GM12864 (cell line): ENCODE data around the gene ADCK1.

Source experiments
- DNase-seq: peaks from one replicate; pipeline ENCODE4 v3.0.0-alpha.2; 2011; ENCODE audit warnings: low read depth
- H3K4me3 ChIP-seq: 2 replicates; pipeline ENCODE4 v1.5.1; 2011; ENCODE audit warnings: mild to moderate bottlenecking, low read depth, low read length, control low read depth
- CTCF ChIP-seq: IDR thresholded peaks from 2 replicates; pipeline ENCODE4 v1.5.1; 2011; ENCODE audit warnings: low read depth, mild to moderate bottlenecking, moderate library complexity, low read length, control low read depth, inconsistent platforms; ENCODE audit errors: missing control alignments

ADCK1 gene

GRCh38 chr14:77856941-77857340 is 57.0 kb downstream of the ADCK1 start:
- H3K4me3 ChIP-seq, result no peak overlapping the region
- no peak for TF ChIP-seq CTCF
- no peak for DNase-seq

DNA sequence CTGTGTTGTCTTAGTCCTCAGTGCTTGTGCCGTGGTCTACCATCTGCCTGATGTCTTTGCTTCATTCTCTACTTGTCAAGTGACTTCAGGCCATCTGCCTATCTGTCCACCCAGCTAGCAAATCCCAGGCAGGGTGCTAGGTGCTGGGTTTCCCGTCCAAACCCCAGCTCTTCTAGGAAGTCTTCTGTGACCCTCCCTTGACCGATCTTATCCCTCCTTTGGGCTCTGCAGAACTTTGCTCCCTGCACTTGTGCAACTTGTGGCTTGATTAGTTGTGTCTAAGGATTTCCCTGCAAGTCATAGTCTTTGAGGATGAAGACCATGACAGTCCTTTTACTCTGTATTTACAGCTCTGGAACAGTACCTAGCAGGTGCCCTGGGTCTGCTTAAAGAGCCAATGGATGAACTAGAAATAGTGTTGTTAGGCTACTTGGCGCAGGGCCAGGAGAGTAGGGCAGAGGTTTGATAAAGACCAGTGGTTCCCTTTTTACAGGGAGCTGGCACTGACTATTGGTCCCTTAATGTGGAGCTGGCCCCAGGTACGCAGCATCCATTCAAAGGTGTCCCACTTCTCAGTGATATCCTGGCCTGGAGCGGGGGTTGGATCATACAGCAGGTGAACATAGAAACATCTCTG is 60.1 kb downstream of the ADCK1 start:
- no peak for DNase-seq
- TF ChIP-seq CTCF, result no peak
- no peak overlapping the region for H3K4me3 ChIP-seq

DNA sequence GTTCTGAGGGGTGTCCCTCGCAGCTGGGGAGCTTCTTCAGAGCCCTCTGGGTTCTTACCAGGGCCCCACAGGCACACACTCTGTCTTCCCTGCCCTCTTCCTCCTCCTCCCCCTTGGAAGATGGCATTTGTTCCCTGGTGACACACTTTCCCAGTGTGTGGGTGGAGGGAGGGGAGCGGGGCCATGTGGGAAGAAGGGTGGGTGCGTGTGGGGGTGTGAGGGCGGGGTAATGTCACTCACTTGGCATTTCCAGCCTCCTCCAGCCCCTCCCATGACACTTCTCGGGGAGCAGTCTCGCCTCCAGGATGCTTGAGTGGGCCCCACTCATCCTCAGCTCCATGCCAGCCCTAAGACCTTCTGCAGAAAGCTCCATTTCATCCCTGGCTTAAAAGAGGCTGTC is 61.3 kb downstream of the ADCK1 start:
- no peak overlapping the region for H3K4me3 ChIP-seq
- DNase-seq, result no peak
- TF ChIP-seq CTCF, result no peak

DNA sequence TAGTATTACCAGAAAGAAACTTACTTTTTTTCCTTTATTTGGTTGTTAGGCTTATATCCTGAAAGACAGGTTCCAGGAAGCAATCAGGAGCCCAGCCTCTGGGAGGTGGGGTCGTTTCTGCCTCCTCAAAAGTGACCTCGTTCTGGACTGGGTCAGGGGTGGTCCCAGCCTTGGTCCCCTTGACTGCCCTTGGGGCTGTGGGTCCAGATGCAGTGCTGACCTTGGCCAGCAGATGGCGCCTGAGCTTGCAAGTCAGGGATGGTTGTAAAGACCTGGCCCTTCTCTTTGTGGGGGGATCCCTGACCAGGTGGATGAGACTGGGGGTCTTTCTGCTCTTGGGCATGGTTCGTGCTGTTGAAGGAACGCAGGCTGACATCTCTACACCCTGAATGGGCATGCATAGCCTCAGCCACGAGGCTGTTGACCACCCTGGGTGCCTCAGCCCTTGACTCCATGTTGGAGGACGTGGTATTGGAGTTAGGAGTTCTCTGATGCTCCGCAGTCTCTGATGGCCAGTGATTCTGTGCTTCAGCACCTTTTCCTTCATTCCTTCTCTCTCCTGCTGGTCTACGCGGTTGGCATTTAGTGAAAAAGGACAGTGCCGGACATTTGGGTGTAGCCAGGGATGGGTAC is 62.4 kb downstream of the ADCK1 start:
- DNase-seq, result peak; percentile 38
- no peak overlapping the region for H3K4me3 ChIP-seq
- TF ChIP-seq CTCF, result peak; percentile 98

- no peak for DNase-seq
- no peak overlapping the region for H3K4me3 ChIP-seq
- TF ChIP-seq CTCF, result no peak
These were observed 64.2 kb downstream of the ADCK1 start for GRCh38 chr14:77864085-77864484.

DNA sequence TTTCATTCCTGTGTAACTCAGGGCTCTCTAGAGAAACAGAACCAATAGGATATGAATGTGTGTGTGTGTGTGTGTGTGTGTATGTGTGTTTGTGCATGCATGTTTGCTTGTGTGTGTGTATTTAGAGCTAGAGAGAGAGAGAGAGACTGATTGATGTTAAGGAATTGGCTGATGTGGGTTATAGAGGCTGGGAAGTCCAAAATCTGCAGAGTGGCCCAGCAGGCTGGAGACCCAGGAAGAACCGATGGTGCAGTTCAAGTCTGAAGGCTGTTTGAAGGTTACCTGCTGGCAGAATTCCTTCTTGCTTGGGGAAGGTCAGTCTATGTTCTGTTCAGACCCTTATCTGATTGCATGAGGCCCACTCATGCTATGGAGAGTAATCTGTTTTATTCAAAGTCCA is 64.7 kb downstream of the ADCK1 start:
- TF ChIP-seq CTCF, result no peak
- H3K4me3 ChIP-seq, result no peak overlapping the region
- no peak for DNase-seq

DNA sequence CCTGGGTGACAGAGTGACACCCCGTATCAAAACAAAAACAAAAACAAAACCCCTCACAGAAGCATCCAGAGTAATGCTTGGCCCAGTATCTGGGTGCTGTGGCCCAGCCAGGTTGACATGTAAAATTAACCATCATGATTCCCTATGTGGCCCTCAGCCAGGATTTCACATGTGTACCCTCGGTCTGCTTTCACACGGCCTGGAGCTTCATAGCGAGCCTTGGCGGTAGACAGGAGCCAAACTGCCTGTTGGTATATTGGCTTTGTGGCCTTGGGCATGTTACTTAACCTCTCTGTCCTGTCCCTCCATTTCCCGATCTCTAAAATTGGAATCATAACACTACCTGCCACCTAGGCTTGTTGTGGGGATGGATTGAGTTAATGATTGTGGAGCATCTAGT is 65.5 kb downstream of the ADCK1 start:
- no peak for DNase-seq
- H3K4me3 ChIP-seq, result no peak overlapping the region
- no peak for TF ChIP-seq CTCF
